KMS-11 (cell line): ENCODE data around the gene LMCD1.

Source experiments
- H2AFZ ChIP-seq: fragments of 200-600 bp; sonication (generic); 2 replicates; pipeline ENCODE4 v1.6.1; 2016; ENCODE audit warnings: antibody characterized with exemption, mixed run types, low read depth
- H3K27ac ChIP-seq: fragments of 200-600 bp; sonication (generic); 2 replicates; pipeline ENCODE4 v1.6.1; 2016; ENCODE audit warnings: mild to moderate bottlenecking, mixed run types
- H3K27me3 ChIP-seq: fragments of 200-600 bp; sonication (generic); 2 replicates; pipeline ENCODE4 v1.6.1; 2017; ENCODE audit warnings: mild to moderate bottlenecking, low read depth, mixed run types, moderate library complexity; ENCODE audit not compliant: insufficient read depth
- H3K36me3 ChIP-seq: fragments of 200-600 bp; sonication (generic); 2 replicates; pipeline ENCODE4 v1.6.1; 2017; ENCODE audit warnings: mild to moderate bottlenecking, mixed run types; ENCODE audit not compliant: insufficient read depth
- H3K4me1 ChIP-seq: fragments of 200-600 bp; sonication (generic); 2 replicates; pipeline ENCODE4 v1.6.1; 2016; ENCODE audit warnings: mild to moderate bottlenecking, low read depth, mixed run types; ENCODE audit not compliant: poor library complexity, severe bottlenecking
- H3K4me2 ChIP-seq: fragments of 200-600 bp; sonication (generic); 2 replicates; pipeline ENCODE4 v1.7.0; 2016; ENCODE audit warnings: mild to moderate bottlenecking, mixed run types
- H3K4me3 ChIP-seq: fragments of 200-600 bp; sonication (generic); IDR thresholded peaks from 2 replicates; pipeline ENCODE4 v1.6.1; 2017; ENCODE audit warnings: low read depth, low read length, mixed read lengths; ENCODE audit not compliant: insufficient read depth
- H3K79me2 ChIP-seq: fragments of 200-600 bp; sonication (generic); 2 replicates; pipeline ENCODE4 v1.6.1; 2016; ENCODE audit warnings: low read depth, mixed run types; ENCODE audit not compliant: insufficient read depth
- H3K9ac ChIP-seq: fragments of 200-600 bp; sonication (generic); 2 replicates; pipeline ENCODE4 v1.6.1; 2016; ENCODE audit warnings: mild to moderate bottlenecking, mixed run types
- H4K20me1 ChIP-seq: fragments of 200-600 bp; sonication (generic); 2 replicates; pipeline ENCODE4 v1.6.1; 2016; ENCODE audit warnings: mild to moderate bottlenecking, mixed run types; ENCODE audit not compliant: insufficient read depth
- CTCF ChIP-seq: fragments of 200-600 bp; sonication (generic); conservative IDR thresholded peaks from 2 replicates; pipeline ENCODE4 v1.6.1; 2017; ENCODE audit warnings: low read depth, mild to moderate bottlenecking, antibody characterized with exemption, low read length, moderate library complexity, mixed read lengths

Gene LMCD1

GRCh38 chr3:8556473-8556869 lies 54.8 kb downstream of the LMCD1 start:
- H3K4me1 ChIP-seq: no peaks in the 10 kb centered on the region
- no peak for TF ChIP-seq CTCF
- no peaks in the 10 kb centered on the region for H3K79me2 ChIP-seq
- no peak overlapping the region for H3K4me2 ChIP-seq
- no peak overlapping the region for H3K9ac ChIP-seq
- H2AFZ ChIP-seq: no peak overlapping the region
- no peak overlapping the region for H3K27ac ChIP-seq
- H3K36me3 ChIP-seq: no peaks in the 10 kb centered on the region
- H3K27me3 ChIP-seq: no peaks in the 10 kb centered on the region
- no peak overlapping the region for H3K4me3 ChIP-seq
- H4K20me1 ChIP-seq: no peaks in the 10 kb centered on the region

- Histone ChIP-seq H4K20me1 (no peaks in the 10 kb centered on the region), H3K79me2 (no peaks in the 10 kb centered on the region), H3K36me3 (no peaks in the 10 kb centered on the region), H3K9ac (no peak overlapping the region), H2AFZ (no peak overlapping the region), H3K4me3 (no peak overlapping the region), H3K27ac (no peak overlapping the region), H3K4me1 (no peaks in the 10 kb centered on the region), H3K27me3 (no peaks in the 10 kb centered on the region), H3K4me2 (no peak overlapping the region)
- no peak for TF ChIP-seq CTCF
These were observed 55.7 kb downstream of the LMCD1 start for GRCh38 chr3:8557298-8557697.

GRCh38 chr3:8558645-8559044 lies 57.0 kb downstream of the LMCD1 start:
- H2AFZ ChIP-seq: no peak overlapping the region
- no peaks in the 10 kb centered on the region for H3K4me1 ChIP-seq
- no peak overlapping the region for H3K4me2 ChIP-seq
- H3K27ac ChIP-seq: no peak overlapping the region
- no peaks in the 10 kb centered on the region for H4K20me1 ChIP-seq
- H3K79me2 ChIP-seq: no peaks in the 10 kb centered on the region
- H3K36me3 ChIP-seq: no peaks in the 10 kb centered on the region
- H3K4me3 ChIP-seq: no peak overlapping the region
- H3K9ac ChIP-seq: no peak overlapping the region
- no peak for TF ChIP-seq CTCF
- no peaks in the 10 kb centered on the region for H3K27me3 ChIP-seq

GRCh38 chr3:8559351-8559750 lies 57.7 kb downstream of the LMCD1 start:
- Histone ChIP-seq H3K9ac (no peak overlapping the region), H4K20me1 (no peaks in the 10 kb centered on the region), H3K79me2 (no peaks in the 10 kb centered on the region), H3K27ac (no peak overlapping the region), H3K4me1 (no peaks in the 10 kb centered on the region), H3K27me3 (no peaks in the 10 kb centered on the region), H3K4me3 (no peak overlapping the region), H3K4me2 (no peak overlapping the region), H3K36me3 (no peaks in the 10 kb centered on the region), H2AFZ (no peak overlapping the region)
- TF ChIP-seq CTCF: no peak
